PC-3 (cell line): ENCODE data around the gene PTPRN2.

Source experiments
- EZH2 ChIP-seq: fragments of 300-600 bp; sonication (generic); IDR thresholded peaks from one replicate; pipeline ENCODE4 v1.6.1; 2017; ENCODE audit warnings: antibody characterized with exemption, mild to moderate bottlenecking, low read length; ENCODE audit not compliant: unreplicated experiment
- TF ChIP-seq, protein P1 (sequence below): fragments of 300-600 bp; sonication (generic); conservative IDR thresholded peaks from 2 replicates; pipeline ENCODE4 v1.5.1; 2017; ENCODE audit warnings: antibody characterized with exemption, low read depth, mild to moderate bottlenecking, low read length

DNA sequence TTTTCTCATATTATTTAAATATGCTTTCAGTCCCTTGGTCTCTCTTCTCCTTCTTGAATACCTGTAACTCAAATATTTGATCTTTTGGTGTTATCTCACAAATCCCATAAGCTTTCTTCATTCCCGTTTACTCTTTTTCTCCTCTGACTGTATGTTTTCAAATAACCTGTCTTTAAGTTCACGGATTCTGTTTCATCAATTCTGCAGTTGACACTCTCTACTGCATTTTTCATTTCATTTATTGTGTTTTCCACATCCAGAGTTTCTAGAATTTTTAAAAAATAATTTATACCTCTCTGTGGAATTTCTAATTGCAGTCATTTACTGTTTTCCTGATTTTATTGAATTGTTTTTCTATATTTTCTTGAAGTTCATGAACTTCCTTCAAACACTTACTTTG, 298.4 kb downstream of the PTPRN2 start:
- TF ChIP-seq, protein P1, sequence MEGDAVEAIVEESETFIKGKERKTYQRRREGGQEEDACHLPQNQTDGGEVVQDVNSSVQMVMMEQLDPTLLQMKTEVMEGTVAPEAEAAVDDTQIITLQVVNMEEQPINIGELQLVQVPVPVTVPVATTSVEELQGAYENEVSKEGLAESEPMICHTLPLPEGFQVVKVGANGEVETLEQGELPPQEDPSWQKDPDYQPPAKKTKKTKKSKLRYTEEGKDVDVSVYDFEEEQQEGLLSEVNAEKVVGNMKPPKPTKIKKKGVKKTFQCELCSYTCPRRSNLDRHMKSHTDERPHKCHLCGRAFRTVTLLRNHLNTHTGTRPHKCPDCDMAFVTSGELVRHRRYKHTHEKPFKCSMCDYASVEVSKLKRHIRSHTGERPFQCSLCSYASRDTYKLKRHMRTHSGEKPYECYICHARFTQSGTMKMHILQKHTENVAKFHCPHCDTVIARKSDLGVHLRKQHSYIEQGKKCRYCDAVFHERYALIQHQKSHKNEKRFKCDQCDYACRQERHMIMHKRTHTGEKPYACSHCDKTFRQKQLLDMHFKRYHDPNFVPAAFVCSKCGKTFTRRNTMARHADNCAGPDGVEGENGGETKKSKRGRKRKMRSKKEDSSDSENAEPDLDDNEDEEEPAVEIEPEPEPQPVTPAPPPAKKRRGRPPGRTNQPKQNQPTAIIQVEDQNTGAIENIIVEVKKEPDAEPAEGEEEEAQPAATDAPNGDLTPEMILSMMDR = no peak
- TF ChIP-seq EZH2 = no peak
